Measurements from ENCODE around the gene TPST1.
"Not testable (repeated sequence)": the region's sequence is repeated elsewhere in the genome, so short reads cannot be mapped to it uniquely, and the experiment has no call there.

DNA sequence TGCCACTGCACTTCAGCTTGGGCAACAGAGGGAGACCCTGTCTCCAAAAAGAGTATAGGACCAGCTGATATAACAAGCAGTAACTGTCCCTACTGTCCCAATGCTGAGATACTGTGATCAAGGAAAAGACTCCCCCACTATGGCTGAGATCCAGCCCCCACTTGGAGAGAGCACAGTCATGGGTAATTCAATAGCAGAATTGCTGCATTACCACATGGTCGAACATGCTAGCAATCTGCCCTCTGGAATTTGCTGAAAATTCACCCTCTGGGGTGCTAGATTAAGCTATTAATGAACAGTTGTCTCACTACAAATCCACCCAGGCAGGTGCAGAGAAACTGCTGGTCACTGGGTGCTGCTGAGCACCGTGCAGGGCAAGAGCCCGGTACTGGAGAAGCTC is 196.8 kb downstream of the TPST1 start:
- not testable (repeated sequence) for TF ChIP-seq CTCF (IDR thresholded peaks at IDR 0.05; ENCODE audit: low read depth, low read length); EZH2phosphoT487 (IDR thresholded peaks at IDR 0.05; ENCODE audit: low read depth)
